Bronchial epithelial cell (primary cell): ENCODE measurements around the gene TMEM239. TPM values are rescaled to one million over a fixed set of nuclear protein-coding genes. Genes with fewer than 3 reads are reported as not detected.
"Not testable (repeated sequence)": the region's sequence is repeated elsewhere in the genome, so short reads cannot be mapped to it uniquely, and the experiment has no call there.

ENCODE experiments used
- DNase-seq: peaks from one replicate; pipeline ENCODE4 v3.0.0-alpha.2; 2010; ENCODE audit warnings: low read depth
- FAIRE-seq: peaks from 2 replicates; lab custom pipeline; 2011; peaks lifted over from hg19 to GRCh38; lab: Jason Lieb, UNC
- H3K27me3 ChIP-seq: 2 replicates; pipeline ENCODE4 v1.5.1; 2011; ENCODE audit warnings: low read length; ENCODE audit not compliant: control insufficient read depth, insufficient read depth
- H3K36me3 ChIP-seq: 2 replicates; pipeline ENCODE4 v1.5.1; 2011; ENCODE audit warnings: low read length; ENCODE audit not compliant: control insufficient read depth, insufficient read depth
- H3K4me3 ChIP-seq: 2 replicates; pipeline ENCODE4 v1.5.1; 2011; ENCODE audit warnings: mild to moderate bottlenecking, low read depth, low read length, control low read depth
- total RNA-seq: library from RNA; depleted of rRNA; stranded (reverse); fragments of >200 nt; gene quantifications from 2 replicates; pipeline ENCODE4 v1.2.1, GENCODE V29; 2014
- TF ChIP-seq, protein P1 (sequence below): IDR thresholded peaks from 2 replicates; pipeline ENCODE4 v1.5.1; 2011; ENCODE audit warnings: mild to moderate bottlenecking, moderate library complexity, low read length, control low read depth, inconsistent platforms; ENCODE audit not compliant: insufficient read depth, severe bottlenecking

The TMEM239 gene
- total RNA-seq, 1 donor from 2014 or later, result not detected

GRCh38 chr20:2820896-2821869 lies 5.0 kb downstream of the TMEM239 start:
- H3K4me3 ChIP-seq, result no peak overlapping the region
- TF ChIP-seq, protein P1, sequence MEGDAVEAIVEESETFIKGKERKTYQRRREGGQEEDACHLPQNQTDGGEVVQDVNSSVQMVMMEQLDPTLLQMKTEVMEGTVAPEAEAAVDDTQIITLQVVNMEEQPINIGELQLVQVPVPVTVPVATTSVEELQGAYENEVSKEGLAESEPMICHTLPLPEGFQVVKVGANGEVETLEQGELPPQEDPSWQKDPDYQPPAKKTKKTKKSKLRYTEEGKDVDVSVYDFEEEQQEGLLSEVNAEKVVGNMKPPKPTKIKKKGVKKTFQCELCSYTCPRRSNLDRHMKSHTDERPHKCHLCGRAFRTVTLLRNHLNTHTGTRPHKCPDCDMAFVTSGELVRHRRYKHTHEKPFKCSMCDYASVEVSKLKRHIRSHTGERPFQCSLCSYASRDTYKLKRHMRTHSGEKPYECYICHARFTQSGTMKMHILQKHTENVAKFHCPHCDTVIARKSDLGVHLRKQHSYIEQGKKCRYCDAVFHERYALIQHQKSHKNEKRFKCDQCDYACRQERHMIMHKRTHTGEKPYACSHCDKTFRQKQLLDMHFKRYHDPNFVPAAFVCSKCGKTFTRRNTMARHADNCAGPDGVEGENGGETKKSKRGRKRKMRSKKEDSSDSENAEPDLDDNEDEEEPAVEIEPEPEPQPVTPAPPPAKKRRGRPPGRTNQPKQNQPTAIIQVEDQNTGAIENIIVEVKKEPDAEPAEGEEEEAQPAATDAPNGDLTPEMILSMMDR, result no peak
- FAIRE-seq (no peak), DNase-seq (no peak)
- peaks cover 5% of the 10 kb centered on the region for H3K27me3 ChIP-seq
- no peaks in the 10 kb centered on the region for H3K36me3 ChIP-seq

GRCh38 chr20:2822073-2822472 lies 5.9 kb downstream of the TMEM239 start:
- FAIRE-seq (no peak), DNase-seq (no peak)
- H3K27me3 ChIP-seq, result peaks cover 5% of the 10 kb centered on the region
- H3K4me3 ChIP-seq, result no peak overlapping the region
- TF ChIP-seq, protein P1, result no peak
- no peaks in the 10 kb centered on the region for H3K36me3 ChIP-seq

GRCh38 chr20:2825761-2826160 lies 9.6 kb downstream of the TMEM239 start:
- peaks cover 3% of the 10 kb centered on the region for H3K27me3 ChIP-seq
- no peaks in the 10 kb centered on the region for H3K36me3 ChIP-seq
- FAIRE-seq, result no peak
- no peak overlapping the region for H3K4me3 ChIP-seq
- no peak for DNase-seq
- TF ChIP-seq, protein P1, result no peak

DNA sequence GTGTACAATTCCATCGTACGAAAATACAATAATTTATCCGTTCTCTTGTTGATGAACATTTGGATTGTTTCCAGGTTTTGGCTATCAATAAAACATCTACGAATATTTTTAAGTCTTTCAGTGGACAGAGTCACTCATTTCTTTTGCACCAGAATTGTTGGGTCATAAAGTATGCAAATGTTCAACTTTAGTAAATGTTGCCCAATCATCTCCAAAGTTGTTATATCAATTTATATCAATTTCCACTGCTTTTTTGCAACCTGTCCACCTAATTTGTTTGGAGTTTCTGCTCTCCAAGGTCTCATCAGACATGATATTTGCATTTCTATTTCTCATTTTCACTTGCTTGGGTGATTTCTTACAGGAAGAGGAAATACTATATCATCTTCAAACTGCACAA lies 10.5 kb downstream of the TMEM239 start:
- FAIRE-seq, result no peak

GRCh38 chr20:2829376-2829775 lies 13.2 kb downstream of the TMEM239 start:
- DNase-seq (no peak), FAIRE-seq (no peak)
- no peaks in the 10 kb centered on the region for H3K36me3 ChIP-seq
- H3K4me3 ChIP-seq, result no peak overlapping the region
- TF ChIP-seq, protein P1, result no peak
- H3K27me3 ChIP-seq, result no peaks in the 10 kb centered on the region

More for the DNA sequence above, 10.5 kb downstream of the TMEM239 start:
- TF ChIP-seq, protein P1, result no peak
- H3K36me3 ChIP-seq, result no peaks in the 10 kb centered on the region
- no peak overlapping the region for H3K4me3 ChIP-seq
- DNase-seq, result no peak
- H3K27me3 ChIP-seq, result peaks cover 3% of the 10 kb centered on the region

GRCh38 chr20:2831206-2831605 lies 15.0 kb downstream of the TMEM239 start:
- not testable (repeated sequence) for H3K27me3 ChIP-seq, H3K4me3 ChIP-seq, H3K36me3 ChIP-seq, FAIRE-seq, DNase-seq
